Activated CD4-positive, alpha-beta T cell treated with anti-CD3 and anti-CD28 coated beads, Interleukin-2, amount 10 ng/mL, durations not matched to agents 7 days and 5 days (primary cell): Measurements from ENCODE around the gene STRA6. TPM values are rescaled to one million over a fixed set of nuclear protein-coding genes. Genes with fewer than 3 reads are reported as not detected.
A peak's percentile ranks its signal among the peaks of the same experiment; 100 is the strongest.

Experiments
- CTCF ChIA-PET: fragments of 350-600 bp; sonication (Branson Sonifier 250); formaldehyde crosslinking; loops from one replicate; lab custom pipeline; 2021; ENCODE audit warnings: antibody characterized with exemption; lab: Charles Lee
- POLR2A ChIA-PET: fragments of 350-600 bp; sonication (Branson Sonifier 250); formaldehyde crosslinking; loops from one replicate; lab custom pipeline; 2021; ENCODE audit warnings: antibody characterized with exemption; lab: Charles Lee
- DNase-seq: peaks from one replicate; pipeline ENCODE4 v3.0.0-alpha.2; 2020
- H3K27ac Mint-ChIP-seq: one replicate; pipeline ENCODE4 v1.8.0; 2021; ENCODE audit warnings: mild to moderate bottlenecking, moderate library complexity, mixed read lengths
- H3K27me3 Mint-ChIP-seq: one replicate; pipeline ENCODE4 v1.8.0; 2021; ENCODE audit warnings: mixed read lengths
- H3K36me3 Mint-ChIP-seq: one replicate; pipeline ENCODE4 v1.8.0; 2021; ENCODE audit warnings: low read depth, mixed read lengths
- H3K4me1 Mint-ChIP-seq: one replicate; pipeline ENCODE4 v1.8.0; 2021; ENCODE audit warnings: mixed read lengths
- H3K4me3 Mint-ChIP-seq: one replicate; pipeline ENCODE4 v1.8.0; 2021; ENCODE audit warnings: mild to moderate bottlenecking, moderate library complexity, mixed read lengths
- H3K9me3 Mint-ChIP-seq: one replicate; pipeline ENCODE4 v1.8.0; 2021; ENCODE audit warnings: mixed read lengths
- total RNA-seq, 2 experiments: library from RNA; stranded (reverse); gene quantifications; one replicate each; pipeline ENCODE4 v1.2.3, GENCODE V29; 2021

Gene STRA6
- total RNA-seq, 2 experiments from 2014 or later: not detected

GRCh38 chr15:74156678-74157411, 45.7 kb downstream of the STRA6 start:
- Mint-ChIP-seq H3K36me3 (no peaks in the 10 kb centered on the region), H3K9me3 (no peaks in the 10 kb centered on the region), H3K4me3 (no peak overlapping the region), H3K27me3 (peaks cover 16% of the 10 kb centered on the region), H3K27ac (no peak overlapping the region), H3K4me1 (peaks cover 30% of the 10 kb centered on the region)
- POLR2A ChIA-PET: interaction anchor here (0.6 kb wide), 1 partner anchor 151 kb away, joined by 3 read pairs; no protein-coding TSS in a partner anchor
- peak; percentile 17 for DNase-seq
- CTCF ChIA-PET: interaction anchor here (0.6 to 1.2 kb wide), 3 partner anchors 12 to 109 kb away, joined by 3 read pairs; no protein-coding TSS in a partner anchor

DNA sequence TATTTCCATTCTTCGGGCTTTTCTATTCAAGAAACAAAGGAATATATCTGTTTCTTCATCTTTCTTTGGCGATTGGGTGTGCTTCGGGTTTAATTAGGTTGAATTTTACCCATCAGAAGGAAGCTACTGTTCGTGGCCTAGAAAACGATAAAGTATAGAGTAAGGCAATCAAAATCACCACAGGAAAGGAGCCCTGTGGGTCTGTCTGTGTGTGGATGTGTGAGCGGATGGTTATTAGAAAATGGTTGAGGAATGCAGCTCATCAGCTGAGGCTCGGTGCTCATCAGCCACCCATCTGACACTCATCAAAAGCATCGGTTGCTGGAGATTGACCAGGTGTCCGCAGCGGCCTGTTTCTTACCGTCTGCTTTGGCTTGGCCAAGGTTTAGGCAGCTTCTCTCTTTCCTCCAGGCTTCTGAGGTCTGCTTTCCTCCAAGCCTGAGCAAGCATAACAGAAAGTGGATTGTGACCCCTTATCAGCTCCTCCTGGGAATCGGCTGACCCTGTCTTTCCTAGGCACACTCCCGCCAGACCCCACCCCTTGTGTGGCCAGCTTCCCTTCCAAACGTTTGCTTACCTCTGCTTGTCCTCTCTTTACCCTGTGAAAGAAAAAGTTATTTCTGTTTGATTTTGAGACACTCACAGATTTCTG, 46.7 kb downstream of the STRA6 start:
- H3K27me3 Mint-ChIP-seq: peaks cover 22% of the 10 kb centered on the region
- CTCF ChIA-PET: interaction anchor here (1.2 kb wide), 1 partner anchor 11 kb away, joined by 3 read pairs; no protein-coding TSS in a partner anchor
- no peaks in the 10 kb centered on the region for H3K9me3 Mint-ChIP-seq

DNA sequence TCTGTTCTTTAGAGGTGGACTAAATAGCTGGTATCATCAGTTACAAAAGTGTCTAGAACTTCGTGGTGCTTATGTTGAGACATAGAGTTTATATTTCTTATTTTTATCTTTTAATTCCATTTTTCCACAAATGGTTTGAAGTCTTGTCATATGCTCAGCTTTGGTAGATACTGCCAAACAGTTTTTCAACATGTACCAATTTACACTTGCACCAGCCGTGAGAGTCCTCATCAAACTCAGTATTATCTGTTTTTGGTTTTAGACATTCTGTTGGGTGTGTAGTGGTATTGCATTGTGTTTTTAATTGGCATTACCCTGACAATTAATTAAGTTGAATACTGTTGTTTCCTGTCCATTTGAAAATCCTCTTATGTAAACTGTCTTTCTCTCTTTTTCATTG, 55.5 kb downstream of the STRA6 start:
- no peak overlapping the region for H3K27ac Mint-ChIP-seq
- no peaks in the 10 kb centered on the region for H3K36me3 Mint-ChIP-seq
- no peaks in the 10 kb centered on the region for H3K9me3 Mint-ChIP-seq
- no peak for DNase-seq
- CTCF ChIA-PET: no interaction called here
- POLR2A ChIA-PET: no interaction called here
- no peaks in the 10 kb centered on the region for H3K4me1 Mint-ChIP-seq
- H3K27me3 Mint-ChIP-seq: peaks cover 56% of the 10 kb centered on the region
- H3K4me3 Mint-ChIP-seq: no peak overlapping the region

More for the DNA sequence above, 46.7 kb downstream of the STRA6 start:
- Mint-ChIP-seq H3K4me3 (no peak overlapping the region), H3K4me1 (peaks cover 30% of the 10 kb centered on the region), H3K36me3 (no peaks in the 10 kb centered on the region), H3K27ac (no peak overlapping the region)
- POLR2A ChIA-PET: no interaction called here
- no peak for DNase-seq

GRCh38 chr15:74146277-74146800, 56.2 kb downstream of the STRA6 start:
- peaks cover 49% of the 10 kb centered on the region for H3K27me3 Mint-ChIP-seq
- H3K9me3 Mint-ChIP-seq: no peaks in the 10 kb centered on the region
- no peak for DNase-seq
- H3K27ac Mint-ChIP-seq: no peak overlapping the region
- POLR2A ChIA-PET: no interaction called here
- CTCF ChIA-PET: no interaction called here
- no peaks in the 10 kb centered on the region for H3K36me3 Mint-ChIP-seq
- H3K4me3 Mint-ChIP-seq: no peak overlapping the region
- no peaks in the 10 kb centered on the region for H3K4me1 Mint-ChIP-seq

DNA sequence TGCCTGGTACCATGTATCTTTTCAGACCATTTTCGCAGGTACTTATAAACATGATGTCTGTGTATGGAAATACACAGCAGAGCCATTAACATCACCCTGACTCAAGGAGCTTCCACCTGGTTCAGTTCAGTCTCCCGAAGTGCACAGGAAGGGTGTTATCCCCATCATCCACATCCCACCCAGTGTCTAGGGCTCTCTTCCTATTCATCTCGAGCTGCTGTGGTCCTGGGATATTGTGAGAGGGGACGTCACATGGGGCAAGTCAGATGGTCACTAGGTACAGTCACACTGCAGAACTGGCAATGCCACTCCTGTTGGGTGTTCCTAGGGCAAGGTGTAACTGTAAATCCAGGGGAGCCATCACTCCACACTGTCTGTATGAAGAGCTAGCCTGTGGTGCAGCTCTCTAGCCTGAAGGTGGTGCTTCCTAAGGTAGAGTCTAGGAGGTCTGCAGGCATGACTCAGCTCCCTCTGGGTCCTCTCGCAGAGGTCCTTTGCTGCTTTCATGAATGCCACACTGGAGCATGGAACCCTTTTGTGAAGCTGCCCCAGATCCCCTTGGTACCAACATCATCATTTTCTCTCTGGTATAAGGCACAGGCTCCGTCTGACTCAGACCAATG, 58.3 kb downstream of the STRA6 start:
- ChIA-PET POLR2A (no interaction called here), CTCF (interaction anchor here (0.8 to 1.2 kb wide), 2 partner anchors 11 to 12 kb away, joined by 3 read pairs; no protein-coding TSS in a partner anchor)
- DNase-seq: no peak
- Mint-ChIP-seq H3K27me3 (peaks cover 54% of the 10 kb centered on the region), H3K27ac (no peak overlapping the region), H3K4me1 (no peaks in the 10 kb centered on the region), H3K4me3 (no peak overlapping the region), H3K36me3 (no peaks in the 10 kb centered on the region), H3K9me3 (no peaks in the 10 kb centered on the region)

GRCh38 chr15:74141591-74141990, 61.0 kb downstream of the STRA6 start:
- Mint-ChIP-seq H3K9me3 (no peaks in the 10 kb centered on the region), H3K4me1 (peaks cover 7% of the 10 kb centered on the region), H3K27me3 (peaks cover 56% of the 10 kb centered on the region), H3K4me3 (no peak overlapping the region), H3K27ac (no peak overlapping the region), H3K36me3 (no peaks in the 10 kb centered on the region)
- CTCF ChIA-PET: no interaction called here
- no peak for DNase-seq
- POLR2A ChIA-PET: no interaction called here

GRCh38 chr15:74138642-74139041, 63.9 kb downstream of the STRA6 start:
- Mint-ChIP-seq H3K4me3 (no peak overlapping the region), H3K4me1 (peaks cover 18% of the 10 kb centered on the region), H3K27ac (no peak overlapping the region), H3K9me3 (no peaks in the 10 kb centered on the region), H3K27me3 (peaks cover 58% of the 10 kb centered on the region), H3K36me3 (no peaks in the 10 kb centered on the region)
- ChIA-PET CTCF (no interaction called here), POLR2A (no interaction called here)
- DNase-seq: no peak

- Mint-ChIP-seq H3K4me3 (no peak overlapping the region), H3K27me3 (peaks cover 65% of the 10 kb centered on the region), H3K9me3 (no peaks in the 10 kb centered on the region), H3K27ac (no peak overlapping the region), H3K36me3 (no peaks in the 10 kb centered on the region), H3K4me1 (peaks cover 25% of the 10 kb centered on the region)
- POLR2A ChIA-PET: no interaction called here
- CTCF ChIA-PET: no interaction called here
- no peak for DNase-seq
These were observed 65.1 kb downstream of the STRA6 start for GRCh38 chr15:74137537-74137894.

DNA sequence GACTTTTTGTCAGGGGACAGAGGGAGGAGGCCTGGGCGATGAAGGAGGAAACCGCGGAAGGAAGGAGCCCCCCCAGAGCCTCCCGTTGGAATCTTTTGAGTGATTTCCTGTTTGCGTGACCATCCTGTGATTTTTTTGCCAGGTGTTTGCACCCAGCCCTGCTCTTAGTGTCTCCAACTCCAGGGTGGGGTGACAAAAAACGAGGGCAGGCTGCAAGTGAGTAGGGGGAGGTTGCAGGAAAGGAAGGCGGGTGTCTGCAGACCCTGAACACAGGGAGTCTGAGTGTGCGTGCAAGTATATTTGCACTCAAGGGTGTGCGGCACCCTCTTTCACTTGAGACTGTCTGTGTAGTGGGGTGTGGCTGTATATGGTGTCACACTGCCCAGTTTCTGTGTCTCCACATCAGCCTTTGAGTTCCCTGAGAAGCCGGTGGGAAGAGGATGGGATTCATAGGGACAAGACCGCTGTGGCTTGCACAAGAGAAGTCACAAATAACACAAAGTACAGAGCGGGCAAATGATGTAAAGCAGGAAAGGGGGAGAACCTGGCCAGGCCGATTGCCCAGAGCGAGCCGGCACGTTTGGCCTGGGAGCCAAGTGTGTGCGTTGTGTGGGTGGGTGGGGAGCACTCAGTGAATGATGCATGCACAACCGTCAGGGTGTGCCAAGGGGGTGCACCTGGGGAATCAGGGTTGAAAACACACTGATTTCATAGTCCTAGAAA, 65.6 kb downstream of the STRA6 start:
- POLR2A ChIA-PET: no interaction called here
- H3K36me3 Mint-ChIP-seq: no peaks in the 10 kb centered on the region
- H3K9me3 Mint-ChIP-seq: no peaks in the 10 kb centered on the region
- DNase-seq: no peak
- peaks cover 68% of the 10 kb centered on the region for H3K27me3 Mint-ChIP-seq
- CTCF ChIA-PET: no interaction called here
- H3K27ac Mint-ChIP-seq: no peak overlapping the region
- H3K4me3 Mint-ChIP-seq: peak overlapping the region; percentile 51
- peaks cover 27% of the 10 kb centered on the region for H3K4me1 Mint-ChIP-seq

DNA sequence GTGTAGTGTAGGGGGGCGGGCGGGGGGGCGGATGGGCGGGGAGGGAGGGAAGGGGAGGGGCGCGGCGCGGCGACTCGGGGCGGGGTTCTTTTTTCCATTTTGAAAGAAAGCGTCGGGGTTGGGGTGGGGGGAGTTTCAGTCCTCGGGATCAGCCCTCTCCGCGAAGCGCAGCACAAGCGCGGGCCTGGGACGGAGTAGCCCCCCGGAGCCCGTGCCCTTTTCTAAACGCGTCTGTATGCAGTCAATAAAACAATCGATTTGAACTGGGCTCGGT, 66.1 kb downstream of the STRA6 start:
- H3K27me3 Mint-ChIP-seq: peaks cover 73% of the 10 kb centered on the region
- CTCF ChIA-PET: no interaction called here
- H3K4me1 Mint-ChIP-seq: peaks cover 29% of the 10 kb centered on the region
- POLR2A ChIA-PET: no interaction called here
- peak overlapping the region; percentile 51 for H3K4me3 Mint-ChIP-seq
- no peaks in the 10 kb centered on the region for H3K9me3 Mint-ChIP-seq
- no peak overlapping the region for H3K27ac Mint-ChIP-seq
- DNase-seq: no peak
- no peaks in the 10 kb centered on the region for H3K36me3 Mint-ChIP-seq

DNA sequence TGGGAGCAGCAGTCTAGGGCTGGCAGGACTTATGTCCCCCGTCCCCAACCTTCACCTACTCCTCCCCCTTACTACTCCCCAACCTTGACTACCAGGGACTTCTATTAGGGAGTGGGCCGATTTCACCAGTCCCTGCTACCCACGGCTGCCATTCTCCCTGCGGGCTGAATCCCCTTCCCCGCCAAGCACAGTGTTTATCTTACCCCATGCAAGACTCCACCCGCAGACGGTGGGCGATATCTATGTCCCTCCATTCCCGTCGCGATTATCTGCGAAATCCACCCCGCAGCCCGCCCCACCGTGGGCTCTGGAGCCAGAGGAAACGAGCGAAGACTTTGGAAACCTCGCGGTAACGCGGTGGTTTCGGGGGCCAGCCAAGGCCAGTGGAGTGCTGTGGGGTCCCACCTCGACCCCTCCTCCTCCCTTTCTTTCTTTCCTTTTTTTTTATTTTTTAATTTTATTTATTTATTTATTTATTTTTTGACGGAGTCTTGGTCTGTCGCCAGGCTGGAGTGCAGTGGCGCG, 67.5 kb downstream of the STRA6 start:
- H3K27ac Mint-ChIP-seq: peak overlapping the region; percentile 69
- CTCF ChIA-PET: no interaction called here
- no peak for DNase-seq
- H3K27me3 Mint-ChIP-seq: peaks cover 82% of the 10 kb centered on the region
- peak overlapping the region; percentile 48 for H3K4me3 Mint-ChIP-seq
- peaks cover 2% of the 10 kb centered on the region for H3K36me3 Mint-ChIP-seq
- H3K4me1 Mint-ChIP-seq: peaks cover 34% of the 10 kb centered on the region
- H3K9me3 Mint-ChIP-seq: no peaks in the 10 kb centered on the region
- POLR2A ChIA-PET: no interaction called here

GRCh38 chr15:74134387-74135027, 68.1 kb downstream of the STRA6 start:
- Mint-ChIP-seq H3K4me3 (peak overlapping the region; percentile 48), H3K27ac (peak overlapping the region; percentile 69), H3K27me3 (peaks cover 86% of the 10 kb centered on the region), H3K4me1 (peaks cover 38% of the 10 kb centered on the region), H3K36me3 (peaks cover 2% of the 10 kb centered on the region), H3K9me3 (no peaks in the 10 kb centered on the region)
- ChIA-PET POLR2A (no interaction called here), CTCF (no interaction called here)
- DNase-seq: no peak
